Endodermal cell (in vitro differentiated cells): ENCODE data around the gene PRRX1. TPM values are rescaled to one million over a fixed set of nuclear protein-coding genes. Genes with fewer than 3 reads are reported as not detected.

Experiments used
- DNase-seq: peaks from one replicate; pipeline ENCODE4 v3.0.0-alpha.2; 2017
- H3K27ac ChIP-seq: 2 replicates; pipeline ENCODE4 v1.5.1; 2013; ENCODE audit warnings: mild to moderate bottlenecking, low read depth, low read length, moderate library complexity
- H3K27me3 ChIP-seq: 2 replicates; pipeline ENCODE4 v1.6.1; 2013; ENCODE audit warnings: mild to moderate bottlenecking, low read length, moderate library complexity; ENCODE audit not compliant: insufficient read depth, control insufficient read depth, poor library complexity, severe bottlenecking
- H3K36me3 ChIP-seq: 2 replicates; pipeline ENCODE4 v1.7.0; 2013; ENCODE audit warnings: mild to moderate bottlenecking, low read length, moderate library complexity; ENCODE audit not compliant: control insufficient read depth, insufficient read depth
- H3K4me1 ChIP-seq: one replicate; pipeline ENCODE4 v1.7.0; 2013; ENCODE audit warnings: low read length; ENCODE audit not compliant: control insufficient read depth, insufficient read depth
- H3K4me3 ChIP-seq: 2 replicates; pipeline ENCODE4 v1.5.1; 2013; ENCODE audit warnings: mild to moderate bottlenecking, low read length, moderate library complexity
- H3K9ac ChIP-seq: 2 replicates; pipeline ENCODE4 v1.6.1; 2013; ENCODE audit warnings: mild to moderate bottlenecking, low read length, moderate library complexity; ENCODE audit not compliant: poor library complexity, severe bottlenecking; ENCODE audit errors: extremely low read depth
- H3K9me3 ChIP-seq: 2 replicates; pipeline ENCODE4 v1.6.1; 2013; ENCODE audit warnings: mild to moderate bottlenecking, low read length, moderate library complexity; ENCODE audit not compliant: control insufficient read depth
- H3K27ac Mint-ChIP-seq: 2 replicates; pipeline ENCODE4 v1.8.0; 2020; ENCODE audit warnings: mixed read lengths
- H3K27me3 Mint-ChIP-seq: 2 replicates; pipeline ENCODE4 v1.8.0; 2021; ENCODE audit warnings: mild to moderate bottlenecking, mixed read lengths; ENCODE audit not compliant: insufficient read depth
- H3K36me3 Mint-ChIP-seq: 2 replicates; pipeline ENCODE4 v1.8.0; 2020; ENCODE audit warnings: low read depth, mixed read lengths
- H3K4me1 Mint-ChIP-seq: 2 replicates; pipeline ENCODE4 v1.8.0; 2020; ENCODE audit warnings: mixed read lengths
- H3K4me3 Mint-ChIP-seq: 2 replicates; pipeline ENCODE4 v1.8.0; 2020; ENCODE audit warnings: mild to moderate bottlenecking, moderate library complexity, mixed read lengths
- H3K9me3 Mint-ChIP-seq: 2 replicates; pipeline ENCODE4 v1.8.0; 2020; ENCODE audit warnings: mild to moderate bottlenecking, mixed read lengths
- WGBS, 2 experiments: methylation state at CpG; one replicate each; pipeline versions ENCODE4 v1.1.5 to v1.1.7; 2013; ENCODE audit warnings: missing lambda C conversion rate in 2 of 2, mixed read lengths in 1 of 2; ENCODE audit not compliant: insufficient coverage in 1 of 2, insufficient read length in 1 of 2; 5-methylcytosine and 5-hydroxymethylcytosine counted together
- total RNA-seq, 2 donors: library from RNA; stranded (reverse); fragmentation: NEBNext Ultra II Directional in 1 of 2; extraction: Animal tissue kit (Norgen Biotek cat#: 25700) in 1 of 2; gene quantifications; 2 replicates in 1 of 2; 3 replicates in 1 of 2; pipeline ENCODE4 v1.2.1, GENCODE V29; 2021
- TF ChIP-seq, protein P1 (sequence below): fragments of 200-600 bp; sonication (generic); conservative IDR thresholded peaks from 2 replicates; pipeline ENCODE4 v1.5.0; 2021; ENCODE audit warnings: antibody characterized with exemption, mild to moderate bottlenecking

Gene PRRX1
- total RNA-seq, 2 donors from 2014 or later = not detected

DNA sequence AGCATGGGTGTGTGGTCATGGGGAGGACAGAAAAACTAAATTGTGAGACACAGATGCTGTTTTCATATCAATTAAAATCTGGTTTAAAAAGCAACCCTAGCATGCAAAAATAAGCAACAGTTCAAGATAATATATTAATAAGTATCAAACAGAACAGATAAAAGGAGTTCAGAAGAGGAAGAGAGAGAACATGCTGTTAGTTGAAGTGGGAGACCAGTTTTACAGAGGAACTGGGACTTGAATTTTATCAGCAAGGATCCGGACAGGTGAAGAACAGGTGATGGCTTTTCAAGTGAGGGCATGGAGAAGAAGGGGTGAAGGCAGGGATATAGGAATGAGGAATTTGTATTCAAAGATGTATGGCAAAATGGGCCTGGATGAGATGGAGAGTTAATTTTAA, 75.9 kb downstream of the PRRX1 start:
- H3K4me3 Mint-ChIP-seq = no peak overlapping the region
- TF ChIP-seq, protein P1, sequence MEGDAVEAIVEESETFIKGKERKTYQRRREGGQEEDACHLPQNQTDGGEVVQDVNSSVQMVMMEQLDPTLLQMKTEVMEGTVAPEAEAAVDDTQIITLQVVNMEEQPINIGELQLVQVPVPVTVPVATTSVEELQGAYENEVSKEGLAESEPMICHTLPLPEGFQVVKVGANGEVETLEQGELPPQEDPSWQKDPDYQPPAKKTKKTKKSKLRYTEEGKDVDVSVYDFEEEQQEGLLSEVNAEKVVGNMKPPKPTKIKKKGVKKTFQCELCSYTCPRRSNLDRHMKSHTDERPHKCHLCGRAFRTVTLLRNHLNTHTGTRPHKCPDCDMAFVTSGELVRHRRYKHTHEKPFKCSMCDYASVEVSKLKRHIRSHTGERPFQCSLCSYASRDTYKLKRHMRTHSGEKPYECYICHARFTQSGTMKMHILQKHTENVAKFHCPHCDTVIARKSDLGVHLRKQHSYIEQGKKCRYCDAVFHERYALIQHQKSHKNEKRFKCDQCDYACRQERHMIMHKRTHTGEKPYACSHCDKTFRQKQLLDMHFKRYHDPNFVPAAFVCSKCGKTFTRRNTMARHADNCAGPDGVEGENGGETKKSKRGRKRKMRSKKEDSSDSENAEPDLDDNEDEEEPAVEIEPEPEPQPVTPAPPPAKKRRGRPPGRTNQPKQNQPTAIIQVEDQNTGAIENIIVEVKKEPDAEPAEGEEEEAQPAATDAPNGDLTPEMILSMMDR = no peak
- Histone ChIP-seq H3K4me1 (no peaks in the 10 kb centered on the region), H3K4me3 (no peak overlapping the region), H3K27ac (no peak overlapping the region), H3K9me3 (no peaks in the 10 kb centered on the region), H3K9ac (no peak overlapping the region), H3K36me3 (no peaks in the 10 kb centered on the region), H3K27me3 (no peaks in the 10 kb centered on the region)
- H3K27ac Mint-ChIP-seq = no peak overlapping the region
- DNase-seq = no peak
- WGBS, 2 experiments = 83 to 92% methylated on average over 1 of the region's 1 CpG
- no peaks in the 10 kb centered on the region for H3K27me3 Mint-ChIP-seq
- H3K4me1 Mint-ChIP-seq = no peaks in the 10 kb centered on the region
- H3K9me3 Mint-ChIP-seq = peaks cover 29% of the 10 kb centered on the region
- H3K36me3 Mint-ChIP-seq = no peaks in the 10 kb centered on the region

DNA sequence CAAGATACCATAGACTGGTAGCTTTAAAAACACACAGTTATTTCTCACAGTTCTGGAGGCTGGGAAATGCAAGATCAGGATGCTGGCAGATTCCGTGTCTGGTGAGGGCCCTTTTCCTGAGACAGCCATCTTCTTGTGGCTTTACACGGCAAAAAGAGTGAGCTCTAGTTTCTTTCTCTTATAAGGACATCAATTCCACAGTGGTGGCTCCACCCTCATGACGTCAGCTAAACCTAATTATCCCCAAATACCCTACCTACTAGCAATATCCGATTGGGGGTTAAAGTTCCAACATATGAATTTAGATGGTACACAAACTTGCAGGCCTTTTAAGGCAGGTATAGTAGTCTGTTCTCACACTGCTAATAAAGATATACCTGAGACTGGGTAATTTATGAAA, 77.7 kb downstream of the PRRX1 start:
- H3K36me3 Mint-ChIP-seq = no peaks in the 10 kb centered on the region
- H3K4me3 Mint-ChIP-seq = no peak overlapping the region
- H3K27me3 Mint-ChIP-seq = no peaks in the 10 kb centered on the region

DNA sequence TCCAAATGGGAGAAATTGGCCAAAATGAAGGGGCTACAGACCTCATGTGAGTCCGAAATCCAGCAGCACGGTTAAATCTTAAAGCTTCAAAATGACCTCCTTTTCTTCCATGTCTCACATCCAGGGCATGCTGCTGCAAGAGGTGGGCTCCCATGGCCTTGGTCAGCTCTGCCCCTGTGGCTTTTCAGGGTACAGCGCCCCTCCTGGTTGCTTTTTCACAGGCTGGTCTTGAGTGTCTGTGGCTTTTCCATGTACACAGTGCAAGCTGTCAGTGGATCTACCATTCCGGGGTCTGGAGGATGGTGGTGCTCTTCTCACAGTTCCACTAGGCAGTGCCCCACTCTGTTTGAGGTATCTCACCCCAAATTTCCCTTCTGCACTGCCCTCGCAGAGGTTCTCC, 78.7 kb downstream of the PRRX1 start:
- no peaks in the 10 kb centered on the region for H3K36me3 Mint-ChIP-seq

More for the DNA sequence above, 77.7 kb downstream of the PRRX1 start:
- no peak for DNase-seq
- Mint-ChIP-seq H3K9me3 (peaks cover 31% of the 10 kb centered on the region), H3K4me1 (no peaks in the 10 kb centered on the region), H3K27ac (no peak overlapping the region)
- no peak overlapping the region for H3K4me3 ChIP-seq
- no peak overlapping the region for H3K27ac ChIP-seq
- TF ChIP-seq, protein P1 = no peak
- H3K4me1 ChIP-seq = no peaks in the 10 kb centered on the region
- 86 to 100% methylated on average over 1 to 4 of the region's 4 CpGs for WGBS, 2 experiments
- H3K36me3 ChIP-seq = no peaks in the 10 kb centered on the region
- no peaks in the 10 kb centered on the region for H3K9me3 ChIP-seq
- H3K9ac ChIP-seq = no peak overlapping the region
- H3K27me3 ChIP-seq = no peaks in the 10 kb centered on the region

More for the DNA sequence above, 78.7 kb downstream of the PRRX1 start:
- Histone ChIP-seq H3K27me3 (no peaks in the 10 kb centered on the region), H3K36me3 (no peaks in the 10 kb centered on the region), H3K4me3 (no peak overlapping the region), H3K9ac (no peak overlapping the region), H3K27ac (no peak overlapping the region), H3K4me1 (no peaks in the 10 kb centered on the region), H3K9me3 (no peaks in the 10 kb centered on the region)
- Mint-ChIP-seq H3K4me1 (no peaks in the 10 kb centered on the region), H3K9me3 (peaks cover 31% of the 10 kb centered on the region), H3K4me3 (no peak overlapping the region), H3K27ac (no peak overlapping the region), H3K27me3 (no peaks in the 10 kb centered on the region)
- no peak for DNase-seq
- TF ChIP-seq, protein P1 = no peak
- 90% methylated on average over 4 to 5 of the region's 5 CpGs for WGBS, 2 experiments
